HG03457 (cell line): ENCODE measurements around the gene LAMB4.

Source experiments
- ATAC-seq: cut with Tn5 transposase; IDR thresholded peaks from one replicate; pipeline ENCODE4 v1.9.1; 2021; ENCODE audit warnings: moderate number of reproducible peaks; ENCODE audit not compliant: unreplicated experiment

LAMB4 gene

DNA sequence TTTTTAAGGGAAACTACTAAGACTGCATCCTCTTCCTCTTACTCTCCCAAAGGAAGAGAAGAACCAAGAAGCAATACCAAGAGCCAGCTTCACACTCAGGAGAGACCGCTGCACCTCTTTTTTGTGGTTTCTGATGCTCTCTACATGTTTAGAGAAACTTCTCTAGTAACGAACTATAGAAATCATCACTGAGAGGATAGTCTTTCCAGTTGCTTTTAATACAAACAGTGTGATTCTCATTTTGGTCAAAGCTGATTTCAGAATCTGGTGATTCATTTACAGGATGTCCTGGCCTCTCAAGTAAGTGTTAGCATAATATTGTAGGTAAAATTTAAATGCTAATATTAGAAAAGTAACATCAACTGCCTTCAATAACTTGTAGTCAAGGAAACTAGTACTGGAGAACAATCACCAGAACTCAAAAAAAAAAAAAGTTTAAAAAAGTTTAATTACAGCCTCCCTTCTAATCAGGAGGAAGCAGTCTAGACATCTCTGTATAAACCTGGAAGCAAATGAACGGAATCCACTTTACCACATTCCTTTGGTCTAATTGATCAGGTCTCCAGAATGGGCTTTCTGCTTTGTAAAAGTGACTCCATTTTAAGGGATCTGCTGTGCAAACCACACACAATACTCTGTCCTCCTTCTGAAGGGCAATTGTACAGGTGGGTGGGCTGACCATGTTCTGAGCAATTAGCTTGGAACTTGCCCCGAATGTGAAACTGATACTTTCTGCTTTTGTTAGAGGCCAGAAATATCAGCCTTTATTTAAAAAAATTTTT is 130.2 kb downstream of the LAMB4 start:
- ATAC-seq = no peak

DNA sequence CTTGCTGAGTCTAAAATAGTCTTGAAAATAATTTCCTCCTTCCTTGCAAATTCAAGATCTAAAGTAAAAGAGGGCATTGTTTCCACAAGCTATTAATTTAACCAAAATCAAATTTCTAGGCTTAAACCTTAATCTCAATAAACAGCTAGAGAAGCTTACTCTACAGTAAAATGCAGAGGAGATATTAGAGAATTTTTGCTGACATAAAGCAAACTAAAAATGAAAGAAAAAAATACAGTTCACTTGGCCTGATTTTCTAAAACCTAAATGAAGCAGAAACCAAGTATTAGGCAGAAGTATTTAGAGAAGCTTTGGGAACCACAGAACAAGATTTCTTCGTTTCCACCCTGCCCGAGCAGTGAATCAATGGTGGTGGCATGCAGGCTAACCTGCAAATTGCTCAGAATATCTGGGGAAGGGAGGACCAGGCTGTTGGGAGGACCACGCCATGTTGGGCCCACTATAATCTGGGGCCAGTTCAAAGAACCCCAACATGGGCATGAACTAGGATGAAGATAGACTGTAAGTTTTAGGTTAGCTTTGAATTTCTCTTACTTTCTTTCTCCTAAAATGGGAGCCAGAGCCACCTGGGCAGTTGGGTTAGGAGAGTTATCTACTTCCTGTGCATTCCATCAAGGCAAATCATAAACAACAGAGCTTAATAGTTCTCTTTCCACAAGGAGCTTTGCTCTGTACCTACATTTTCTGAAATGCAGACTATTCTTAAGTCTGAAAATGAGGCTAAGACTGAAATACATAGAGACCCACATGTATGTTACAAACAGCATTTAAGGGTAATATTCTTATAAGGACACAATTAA is 131.3 kb downstream of the LAMB4 start:
- ATAC-seq = no peak

DNA sequence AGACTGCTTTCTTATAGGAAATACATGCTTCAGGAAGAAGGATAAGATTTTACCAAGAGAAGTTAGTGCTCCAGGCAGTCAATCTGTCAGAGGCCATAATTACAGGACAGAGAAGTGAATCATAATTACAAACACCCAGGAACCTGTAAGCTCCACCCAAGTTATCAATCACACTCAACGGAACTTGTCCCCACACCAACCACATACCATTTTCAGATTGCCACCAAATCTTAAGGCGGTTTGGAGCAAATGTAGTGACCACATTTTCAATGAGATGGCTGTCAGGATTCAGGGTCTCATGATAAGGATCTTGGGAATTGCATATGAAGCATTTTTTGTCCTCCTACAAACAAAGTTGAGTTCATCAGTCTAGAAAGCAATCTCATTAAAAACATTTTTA is 132.0 kb downstream of the LAMB4 start:
- ATAC-seq = no peak

DNA sequence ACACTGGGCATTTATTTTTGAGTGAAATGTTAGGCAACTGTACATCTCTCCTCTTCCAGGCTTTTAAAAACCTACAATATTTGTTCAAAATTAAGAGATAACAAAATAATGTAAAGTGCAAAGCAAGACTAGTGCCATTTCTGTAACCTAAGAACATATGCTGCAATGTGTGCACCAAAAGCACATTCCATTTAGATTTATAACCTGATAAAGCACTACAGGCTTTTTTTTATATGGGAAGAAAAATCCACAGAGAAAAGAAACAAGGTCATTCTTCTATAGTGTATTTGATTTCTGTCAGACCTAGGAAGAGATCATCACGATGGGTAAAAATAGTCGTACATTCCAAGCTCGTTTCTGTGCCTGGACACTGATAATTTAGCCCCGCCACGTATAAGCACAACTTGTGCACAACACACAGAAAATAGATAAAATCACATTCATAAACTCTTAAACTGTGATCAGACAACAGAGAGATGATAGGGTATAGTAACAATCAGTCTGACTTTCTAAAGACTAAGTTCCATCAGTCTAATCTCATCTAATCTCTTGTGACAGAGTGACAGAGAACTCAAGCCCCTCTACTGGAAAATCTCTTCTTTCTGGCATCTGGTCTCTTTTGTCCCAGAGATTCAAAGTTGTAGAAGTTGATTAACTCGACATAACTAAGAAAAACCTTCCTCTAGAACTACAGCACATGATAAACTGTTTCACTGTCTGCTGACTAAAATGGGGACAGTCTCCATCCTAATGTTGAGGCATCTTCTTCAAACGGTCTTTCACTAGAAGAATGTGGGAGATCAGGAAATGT is 133.9 kb downstream of the LAMB4 start:
- no peak for ATAC-seq

DNA sequence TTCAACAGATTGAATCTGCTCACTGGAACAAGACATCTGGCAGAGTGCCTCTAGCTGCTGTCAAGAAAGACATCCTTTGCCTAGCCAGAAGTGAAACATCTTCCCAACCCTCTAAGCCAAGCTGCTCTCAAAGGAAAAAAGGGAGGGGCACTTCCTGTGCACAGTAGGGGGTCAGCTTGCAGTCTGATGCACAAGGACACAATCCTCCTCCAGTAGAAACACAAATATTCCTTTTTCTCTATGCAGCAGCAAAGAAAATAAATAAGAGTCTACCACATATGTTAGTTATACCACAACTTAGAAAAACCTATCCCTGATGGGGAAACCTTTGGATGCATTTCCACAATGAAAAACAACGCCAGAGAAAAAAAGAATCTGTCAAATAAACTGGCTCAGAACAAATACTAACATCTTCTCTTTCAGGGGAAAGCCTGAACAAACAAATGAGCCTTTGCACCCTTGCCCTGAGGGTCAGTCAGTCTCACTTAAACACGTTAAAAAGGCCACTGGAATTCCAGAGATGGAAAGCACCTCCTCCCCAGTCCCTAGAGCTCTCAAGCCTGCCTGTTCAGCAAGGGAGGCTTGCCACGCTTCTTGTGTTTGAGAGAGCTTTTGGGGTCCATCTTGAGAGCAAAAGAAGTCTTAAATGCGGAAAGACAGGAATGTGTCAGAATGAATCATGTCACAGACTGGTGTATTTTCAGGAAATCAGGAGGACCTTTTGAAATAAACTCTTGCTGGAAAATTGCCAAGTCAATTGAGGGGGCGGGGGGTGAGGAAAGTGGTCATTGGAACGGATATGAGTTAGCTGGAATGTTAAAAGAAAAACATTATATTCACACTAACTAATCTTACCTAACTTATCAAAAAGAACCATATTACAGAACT is 134.7 kb downstream of the LAMB4 start:
- no peak for ATAC-seq

DNA sequence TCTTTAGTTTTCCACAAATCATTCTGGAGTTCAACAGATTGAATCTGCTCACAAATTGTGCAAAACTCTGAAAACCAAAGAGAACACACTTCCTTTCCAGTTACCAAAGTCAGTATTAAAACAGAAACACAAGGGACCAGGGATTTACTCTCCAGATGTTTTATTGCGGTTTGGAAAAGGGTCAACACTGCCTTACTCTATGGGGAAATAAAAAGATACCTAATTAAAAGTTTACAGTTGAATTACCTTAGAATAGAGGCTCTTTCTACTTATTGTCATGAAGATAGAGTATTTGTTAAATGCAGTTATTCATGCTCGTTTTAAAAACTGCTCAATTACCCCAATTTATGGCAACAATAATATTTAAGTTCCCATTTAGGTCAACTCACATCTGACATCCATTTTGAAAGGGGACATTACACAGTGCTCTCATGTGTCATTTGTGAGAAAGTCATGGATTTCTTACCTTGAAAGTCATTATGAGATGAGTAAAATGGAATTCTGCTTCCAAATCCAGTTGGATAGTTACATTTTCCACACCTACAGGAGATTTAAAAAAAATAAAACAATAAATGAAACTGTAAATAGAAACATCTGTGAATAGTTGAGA is 135.6 kb downstream of the LAMB4 start:
- ATAC-seq = no peak

DNA sequence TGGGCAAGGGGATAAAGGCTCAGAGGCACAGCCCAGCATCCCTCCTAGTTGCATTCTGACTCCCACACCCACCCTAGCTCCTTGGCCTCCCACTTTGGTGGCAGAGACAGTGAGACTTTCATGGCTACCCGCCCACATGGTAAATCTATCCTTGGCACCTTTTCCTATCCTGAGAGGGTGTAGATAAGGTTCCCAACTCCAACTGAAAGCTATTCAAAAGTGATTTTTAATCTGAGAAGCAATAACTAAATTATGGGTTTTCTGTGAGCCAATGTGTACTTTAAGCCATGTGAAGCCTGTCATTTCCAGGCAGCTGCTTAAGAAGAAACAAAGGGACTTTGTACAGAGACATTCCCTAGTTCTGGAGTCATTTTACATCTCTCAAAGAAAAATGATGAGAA is 136.3 kb downstream of the LAMB4 start:
- no peak for ATAC-seq

DNA sequence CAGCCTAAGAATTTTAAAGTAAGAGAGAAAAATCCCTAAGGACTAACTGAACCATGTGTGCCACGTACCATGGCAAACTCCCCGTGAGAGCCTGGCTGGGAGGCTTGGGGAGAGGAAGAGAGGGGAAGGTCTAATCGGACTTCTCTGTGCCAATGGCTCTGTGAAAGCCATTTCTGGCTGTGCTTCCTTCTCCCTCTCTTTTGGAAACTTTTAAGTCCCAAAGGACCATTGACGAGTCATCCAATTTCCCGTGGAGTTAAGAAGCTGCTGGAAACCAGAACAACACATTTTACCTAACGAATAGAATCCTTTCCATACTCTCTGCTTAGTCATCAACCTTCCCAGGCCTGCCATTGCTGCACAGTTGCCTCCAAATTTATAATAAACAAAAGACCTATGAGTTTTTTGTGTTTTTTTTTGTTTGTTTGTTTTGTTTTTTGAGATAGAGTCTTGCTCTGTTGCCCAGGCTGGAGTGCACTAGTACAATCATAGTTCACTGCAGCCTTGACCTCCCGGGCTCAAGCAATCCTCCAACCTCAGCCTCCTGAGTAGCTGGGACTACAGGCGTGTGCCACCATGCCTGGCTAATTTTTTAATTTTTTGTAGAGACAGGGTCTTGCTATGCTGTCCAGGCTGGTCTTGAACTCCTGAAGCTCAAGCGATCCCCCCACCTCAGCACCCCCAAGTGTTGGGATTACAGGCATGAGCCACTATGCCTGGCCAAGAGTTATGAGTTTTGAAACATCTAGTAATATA is 140.4 kb downstream of the LAMB4 start:
- no peak for ATAC-seq

DNA sequence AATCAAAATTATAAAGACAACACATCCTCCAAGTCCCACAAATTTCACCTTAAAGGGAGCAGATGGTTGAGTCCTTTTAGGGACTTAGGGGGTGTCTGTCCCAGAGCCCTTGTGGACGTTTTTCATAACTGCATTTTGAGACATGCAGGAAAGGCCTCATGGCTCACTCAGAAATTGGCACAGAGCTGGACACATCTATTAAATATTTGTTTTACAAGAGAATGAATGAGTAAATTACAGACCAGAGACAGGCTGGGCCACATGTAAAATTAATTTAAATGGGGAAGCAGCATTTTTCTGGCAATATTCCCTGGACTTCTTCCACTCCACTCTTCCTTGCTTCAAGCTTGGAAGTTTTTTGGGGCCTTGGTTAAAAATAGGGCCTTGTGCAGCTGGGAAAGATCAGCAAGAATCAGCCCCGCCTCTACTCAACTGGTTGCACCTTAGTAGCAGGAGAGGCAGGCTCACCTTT is 147.2 kb downstream of the LAMB4 start:
- ATAC-seq = no peak

DNA sequence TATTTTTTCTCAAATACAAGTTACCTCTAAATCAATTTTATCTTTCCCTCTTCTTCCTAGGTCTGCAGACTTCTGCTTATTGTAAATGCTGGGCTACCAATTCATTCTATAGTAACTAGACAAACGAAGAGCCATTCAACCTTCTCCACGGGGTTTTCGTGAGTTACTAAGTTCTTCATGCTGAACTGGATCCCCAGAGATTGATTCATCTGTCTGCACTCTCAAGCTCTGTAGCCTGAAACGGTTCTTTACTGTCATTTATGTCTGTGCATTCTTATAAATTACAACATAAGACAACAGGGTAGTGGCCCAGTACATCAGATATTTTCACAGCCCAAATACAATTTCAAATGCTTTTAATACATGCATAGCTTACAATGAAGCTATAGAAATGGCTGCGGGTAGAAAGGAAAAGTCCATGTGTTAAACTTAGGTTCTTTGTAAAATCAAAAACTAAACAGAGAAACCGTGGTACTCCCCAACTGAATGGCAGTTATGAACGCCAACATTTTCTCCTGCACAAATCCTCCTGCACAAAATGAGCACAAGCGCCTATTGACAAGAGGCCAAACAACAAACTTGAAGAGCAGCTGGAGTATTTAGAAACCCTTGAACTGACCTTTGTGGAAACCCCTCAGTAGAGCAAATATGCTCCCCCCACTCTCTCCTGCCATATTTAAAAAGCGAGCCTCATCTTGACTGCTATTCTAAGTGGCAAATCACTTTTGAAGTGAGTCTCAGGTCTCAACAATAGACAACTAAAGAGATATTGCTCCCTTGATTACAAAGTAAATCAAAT is 147.9 kb downstream of the LAMB4 start:
- ATAC-seq = no peak

DNA sequence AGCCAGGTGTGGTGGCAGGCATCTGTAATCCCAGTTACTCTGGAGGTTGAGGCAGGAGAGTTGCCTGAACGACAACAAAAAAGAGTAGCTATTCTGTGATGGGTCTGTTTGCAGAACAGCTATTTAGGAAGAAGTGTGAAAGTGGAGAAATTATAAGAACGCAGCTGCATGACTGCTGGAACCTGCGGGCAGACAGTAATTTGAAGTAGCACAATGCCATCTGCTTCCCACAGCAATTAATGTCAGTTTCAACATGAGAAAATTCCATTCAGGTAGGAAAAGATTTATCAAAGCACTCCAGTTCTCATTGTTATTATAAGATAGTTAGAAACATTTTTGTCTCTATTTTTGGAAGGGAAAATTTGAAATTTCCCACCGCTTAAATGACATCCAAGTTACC is 148.7 kb downstream of the LAMB4 start:
- no peak for ATAC-seq

DNA sequence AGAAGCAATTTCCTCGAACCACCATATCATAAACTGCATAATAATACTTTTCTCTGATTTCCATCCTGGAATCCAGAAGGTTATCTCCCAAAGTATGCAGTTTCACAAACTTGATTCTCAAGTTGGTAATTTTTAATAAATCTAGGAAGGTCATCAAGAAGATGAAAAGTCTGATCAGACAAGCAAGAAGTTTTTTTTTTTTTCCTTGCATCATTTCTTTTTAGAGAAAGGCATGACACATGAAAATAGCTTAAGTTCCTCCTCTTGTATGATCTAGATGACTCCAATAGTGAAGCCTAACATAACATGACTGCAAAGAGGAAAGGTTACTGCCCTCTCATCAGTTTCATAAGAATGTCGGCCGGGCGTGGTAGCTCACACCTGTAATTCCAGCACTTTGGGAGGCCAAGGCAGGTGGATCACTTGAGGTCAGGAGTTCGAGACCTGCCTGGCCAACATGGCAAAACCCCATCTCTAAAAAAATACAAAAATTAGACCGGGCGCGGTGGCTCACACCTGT is 149.4 kb downstream of the LAMB4 start:
- ATAC-seq = no peak

DNA sequence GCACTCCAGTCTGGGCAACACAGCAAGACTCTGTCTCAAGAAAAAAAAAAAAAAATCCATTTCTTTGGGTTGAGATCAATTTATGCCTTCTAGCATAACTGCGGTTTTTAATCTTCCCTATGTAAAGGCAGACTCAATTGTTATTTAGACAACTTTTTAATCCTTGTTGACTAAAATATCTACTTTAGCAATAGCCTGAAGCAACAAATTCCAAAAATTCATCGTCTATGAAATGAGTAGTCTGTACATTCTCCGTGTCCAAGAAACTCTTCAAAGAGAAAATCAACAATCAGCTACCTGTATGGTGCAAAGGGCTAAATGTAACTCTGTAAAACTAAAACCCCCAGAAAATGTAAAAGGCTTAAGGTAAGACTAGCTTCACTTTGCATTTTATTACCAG is 150.0 kb downstream of the LAMB4 start:
- ATAC-seq = no peak

DNA sequence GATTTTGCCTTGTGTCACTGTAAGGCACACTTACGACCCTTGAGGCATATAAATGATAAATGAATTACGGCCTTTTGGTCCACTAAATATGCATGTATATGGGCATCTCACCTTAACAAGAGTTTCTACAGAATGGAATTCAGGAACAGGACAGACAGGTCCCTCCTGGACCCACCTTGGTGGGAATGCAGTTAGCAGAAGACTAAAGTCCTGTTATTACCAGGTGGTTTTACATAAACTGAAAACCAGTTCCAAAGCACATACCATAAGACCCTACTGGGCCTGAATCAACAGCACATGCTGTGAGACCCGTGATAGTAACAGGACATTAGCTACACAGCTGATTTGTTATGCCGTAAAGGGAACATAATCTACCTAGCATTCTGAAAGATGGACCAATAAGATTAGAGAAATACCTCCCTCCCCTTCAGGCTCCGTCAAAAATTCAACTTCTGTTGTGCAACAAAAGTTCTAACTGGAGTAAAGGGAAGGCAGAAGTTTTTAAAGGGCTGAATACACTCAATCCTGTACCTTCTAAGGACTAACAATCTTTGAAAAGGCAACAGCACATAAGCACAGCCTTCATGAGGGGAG is 151.2 kb downstream of the LAMB4 start:
- ATAC-seq = no peak

DNA sequence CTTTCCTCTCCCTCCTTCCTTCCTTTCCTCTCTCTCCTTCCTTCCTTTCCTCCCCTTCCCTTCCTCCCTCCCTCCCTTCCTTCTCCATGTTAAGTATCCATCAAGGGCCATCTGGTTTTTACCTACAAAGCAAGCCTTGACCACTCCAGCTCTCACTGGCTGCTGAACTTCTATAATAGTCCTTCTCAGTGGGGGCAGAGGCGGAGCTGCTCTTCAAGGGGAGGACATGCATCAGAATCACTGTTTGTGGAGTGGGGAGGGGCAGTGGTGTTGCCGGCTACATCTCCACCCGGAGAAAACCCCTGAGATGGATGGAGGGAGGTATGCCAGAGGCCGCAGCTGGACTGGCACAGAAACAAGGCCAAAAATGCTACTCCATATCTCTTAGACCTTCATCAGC is 153.1 kb downstream of the LAMB4 start:
- ATAC-seq = no peak

DNA sequence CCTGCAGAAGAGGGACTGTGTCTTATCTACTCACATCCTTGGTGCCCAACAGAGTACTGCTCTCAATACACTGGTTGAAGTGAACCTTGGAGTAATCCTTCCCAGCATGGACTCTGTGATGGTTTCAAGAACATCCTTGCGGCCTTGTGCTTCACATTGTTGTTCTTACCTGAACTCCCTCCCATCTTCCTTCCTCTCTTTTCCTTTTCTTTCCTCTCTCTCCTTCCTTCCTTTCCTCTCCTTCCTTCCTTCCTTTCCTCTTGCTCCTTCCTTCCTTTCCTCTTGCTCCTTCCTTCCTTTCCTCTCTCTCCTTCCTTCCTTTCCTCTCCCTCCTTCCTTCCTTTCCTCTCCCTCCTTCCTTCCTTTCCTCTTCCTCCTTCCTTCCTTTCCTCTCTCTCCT is 153.5 kb downstream of the LAMB4 start:
- ATAC-seq = no peak

DNA sequence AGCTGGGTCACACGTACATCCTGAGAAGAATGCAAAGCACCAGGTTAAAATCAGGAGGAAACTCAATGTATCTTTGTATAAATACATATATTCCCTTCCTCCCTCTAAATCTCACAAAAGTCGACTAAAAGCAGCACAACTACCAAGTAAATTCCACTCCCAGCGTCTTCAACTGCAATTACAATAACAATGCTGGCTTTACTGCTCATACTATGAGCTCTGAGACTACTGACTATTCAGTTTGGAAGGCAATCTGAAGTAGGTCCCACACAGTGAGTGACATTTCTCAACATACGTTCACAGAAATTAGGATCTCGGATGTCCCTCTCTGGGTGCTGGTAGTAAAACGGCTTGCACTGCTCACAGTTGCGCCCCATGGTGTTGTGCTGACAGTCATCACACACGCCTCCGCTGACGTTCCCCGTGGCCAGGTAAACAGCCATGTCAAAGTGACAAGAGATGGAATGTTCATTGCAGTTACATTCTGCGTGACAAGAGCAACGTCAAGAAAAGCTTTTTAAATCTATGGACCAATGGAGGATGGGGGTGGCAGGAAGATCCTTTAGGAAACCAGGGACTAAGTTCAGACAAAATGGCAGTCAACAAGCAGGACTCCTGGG is 154.7 kb downstream of the LAMB4 start:
- ATAC-seq = no peak
